Muscle layer of colon (tissue), 2 donors: Measurements from ENCODE around the gene PCTP.
A peak's percentile ranks its signal among the peaks of the same experiment; 100 is the strongest.

Source experiments
- H3K27ac ChIP-seq: one replicate; pipeline ENCODE4 v1.7.0; 2013; ENCODE audit warnings: low read depth, mild to moderate bottlenecking, low read length, moderate library complexity
- H3K27me3 ChIP-seq, 2 donors: one replicate each; pipeline ENCODE4 v1.7.0; 2013; ENCODE audit warnings: low read length in 2 of 2, mild to moderate bottlenecking in 2 of 2; ENCODE audit not compliant: insufficient read depth in 2 of 2, control insufficient read depth in 1 of 2
- H3K36me3 ChIP-seq: one replicate; pipeline ENCODE4 v1.7.0; 2013; ENCODE audit warnings: mild to moderate bottlenecking, low read length; ENCODE audit not compliant: insufficient read depth
- H3K4me1 ChIP-seq: one replicate; pipeline ENCODE4 v1.7.0; 2013; ENCODE audit warnings: mild to moderate bottlenecking, low read length; ENCODE audit not compliant: insufficient read depth
- H3K4me3 ChIP-seq, 2 donors: one replicate each; pipeline ENCODE4 v1.7.0; 2013; ENCODE audit warnings: low read length in 2 of 2, low read depth in 1 of 2, mild to moderate bottlenecking in 1 of 2, moderate library complexity in 1 of 2
- H3K9ac ChIP-seq: one replicate; pipeline ENCODE4 v1.7.0; 2013; ENCODE audit warnings: low read length
- H3K9me3 ChIP-seq: one replicate; pipeline ENCODE4 v1.7.0; 2013; ENCODE audit warnings: mild to moderate bottlenecking, low read length
- donor health status: abdominal sarcoma.
- donor health status: Adenocarcinoma of cecum.

The PCTP gene

GRCh38 chr17:55728833-55729232 is 22.0 kb upstream of the PCTP start:
- H3K27me3 ChIP-seq = no peaks in the 10 kb centered on the region
- no peaks in the 10 kb centered on the region for H3K9me3 ChIP-seq
- no peak overlapping the region for H3K27ac ChIP-seq
- peaks cover 55% of the 10 kb centered on the region for H3K4me1 ChIP-seq
- no peak overlapping the region for H3K9ac ChIP-seq
- H3K36me3 ChIP-seq = no peaks in the 10 kb centered on the region
- H3K4me3 ChIP-seq = peak overlapping the region in 1 of 2 donors; percentile 1

GRCh38 chr17:55729484-55729883 is 21.4 kb upstream of the PCTP start:
- no peaks in the 10 kb centered on the region for H3K27me3 ChIP-seq
- H3K9me3 ChIP-seq = no peaks in the 10 kb centered on the region
- no peak overlapping the region for H3K9ac ChIP-seq
- H3K27ac ChIP-seq = no peak overlapping the region
- H3K36me3 ChIP-seq = no peaks in the 10 kb centered on the region
- H3K4me3 ChIP-seq = peak overlapping the region in 1 of 2 donors; percentile 1
- peaks cover 53% of the 10 kb centered on the region for H3K4me1 ChIP-seq

DNA sequence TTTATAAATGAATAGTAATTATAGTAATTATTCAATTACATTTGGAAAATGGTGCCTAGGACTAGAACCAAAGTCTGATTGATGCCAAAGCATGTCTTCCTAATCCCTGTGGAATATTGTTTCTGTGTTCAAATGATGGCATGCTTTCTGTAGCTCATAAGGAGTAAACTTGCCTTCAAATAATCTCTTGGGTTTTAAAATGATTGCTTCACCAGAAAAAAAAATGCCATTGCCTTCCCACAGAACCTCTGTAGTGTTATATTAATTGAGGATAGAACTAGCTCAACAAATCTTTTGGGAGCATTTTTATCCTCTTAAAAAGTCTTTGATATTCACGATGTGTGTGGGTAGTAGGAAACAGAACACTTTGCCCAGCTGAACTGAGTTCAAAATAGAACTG is 20.5 kb upstream of the PCTP start:
- Histone ChIP-seq H3K9ac (no peak overlapping the region), H3K4me1 (peaks cover 53% of the 10 kb centered on the region), H3K36me3 (no peaks in the 10 kb centered on the region), H3K27me3 (no peaks in the 10 kb centered on the region), H3K9me3 (no peaks in the 10 kb centered on the region), H3K4me3 (no peak overlapping the region), H3K27ac (no peak overlapping the region)

GRCh38 chr17:55730808-55731207 is 20.0 kb upstream of the PCTP start:
- peak overlapping the region; percentile 62 for H3K27ac ChIP-seq
- H3K9ac ChIP-seq = no peak overlapping the region
- H3K36me3 ChIP-seq = no peaks in the 10 kb centered on the region
- H3K4me1 ChIP-seq = peaks cover 53% of the 10 kb centered on the region
- H3K27me3 ChIP-seq = no peaks in the 10 kb centered on the region
- H3K4me3 ChIP-seq = no peak overlapping the region
- no peaks in the 10 kb centered on the region for H3K9me3 ChIP-seq

DNA sequence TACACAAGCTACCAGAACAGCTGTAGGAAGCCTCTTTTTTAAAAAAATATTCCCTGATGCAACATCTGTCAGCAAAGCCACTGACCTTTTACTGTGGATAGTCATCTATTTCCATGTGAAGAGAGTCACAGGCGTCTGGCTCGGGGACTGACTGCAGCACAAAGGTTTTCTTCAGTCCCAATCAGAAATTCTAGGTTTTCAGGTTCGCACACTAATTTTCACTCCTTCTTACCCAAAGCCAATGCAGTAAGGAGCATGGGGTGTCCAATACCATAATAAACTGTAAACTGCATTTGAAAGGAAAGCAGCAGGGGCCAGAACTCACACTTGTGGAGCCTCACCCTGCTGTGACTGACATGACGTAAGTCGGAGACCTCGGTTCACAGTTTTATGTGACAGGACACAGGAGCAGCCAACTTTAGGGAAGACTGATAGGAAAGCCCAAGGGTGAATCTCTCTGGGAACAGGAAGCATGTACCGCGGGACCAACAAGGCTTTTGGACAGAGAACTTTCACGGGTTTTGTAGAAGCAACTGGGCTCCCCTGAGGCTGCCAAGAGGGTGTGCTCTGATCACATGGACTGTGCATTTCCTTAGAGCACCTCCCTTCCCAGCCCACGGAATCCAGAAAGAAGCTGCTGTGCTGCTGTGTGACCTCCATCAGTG is 19.1 kb upstream of the PCTP start:
- Histone ChIP-seq H3K27ac (peak overlapping the region; percentile 62), H3K9me3 (no peaks in the 10 kb centered on the region), H3K36me3 (no peaks in the 10 kb centered on the region), H3K4me3 (peak overlapping the region in 1 of 2 donors; percentile 30), H3K9ac (no peak overlapping the region), H3K27me3 (no peaks in the 10 kb centered on the region), H3K4me1 (peaks cover 44% of the 10 kb centered on the region)

DNA sequence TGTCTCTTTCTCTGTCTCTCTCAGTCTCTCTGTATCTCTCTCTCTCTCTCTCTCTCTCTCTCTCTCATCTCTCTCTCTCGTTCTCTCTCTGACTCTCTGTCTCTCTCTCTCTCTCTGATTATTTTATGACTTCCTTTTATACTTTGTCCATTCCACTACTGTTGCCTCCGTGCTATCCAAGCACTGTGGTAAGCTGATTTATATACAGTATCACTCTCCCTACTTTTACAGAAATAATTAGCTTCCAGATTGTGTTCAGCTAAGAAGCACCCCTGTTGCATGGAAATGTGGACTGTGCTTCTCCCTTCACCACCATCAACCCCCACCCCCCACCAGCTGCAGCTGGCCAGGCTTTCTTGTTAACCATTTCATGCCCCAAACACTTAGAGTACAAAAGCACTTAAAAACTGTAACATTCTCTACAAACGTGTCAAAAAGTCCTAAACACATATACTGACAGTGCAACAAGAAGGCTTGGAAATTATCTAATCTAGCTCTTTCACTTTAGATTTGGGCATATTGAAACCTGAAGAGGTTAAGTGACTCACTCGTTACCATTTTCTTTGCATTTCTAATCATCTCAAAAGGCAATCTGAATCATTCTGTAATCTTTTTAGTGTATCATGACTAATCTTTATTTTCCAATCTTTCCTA is 16.6 kb upstream of the PCTP start:
- Histone ChIP-seq H3K4me1 (peaks cover 31% of the 10 kb centered on the region), H3K9ac (no peak overlapping the region), H3K27me3 (no peaks in the 10 kb centered on the region), H3K36me3 (no peaks in the 10 kb centered on the region), H3K4me3 (no peak overlapping the region), H3K27ac (no peak overlapping the region), H3K9me3 (no peaks in the 10 kb centered on the region)

GRCh38 chr17:55735731-55736405 is 15.0 kb upstream of the PCTP start:
- H3K27me3 ChIP-seq = no peaks in the 10 kb centered on the region
- H3K4me1 ChIP-seq = peaks cover 28% of the 10 kb centered on the region
- no peaks in the 10 kb centered on the region for H3K36me3 ChIP-seq
- no peak overlapping the region for H3K4me3 ChIP-seq
- H3K9me3 ChIP-seq = no peaks in the 10 kb centered on the region
- no peak overlapping the region for H3K27ac ChIP-seq
- H3K9ac ChIP-seq = no peak overlapping the region

DNA sequence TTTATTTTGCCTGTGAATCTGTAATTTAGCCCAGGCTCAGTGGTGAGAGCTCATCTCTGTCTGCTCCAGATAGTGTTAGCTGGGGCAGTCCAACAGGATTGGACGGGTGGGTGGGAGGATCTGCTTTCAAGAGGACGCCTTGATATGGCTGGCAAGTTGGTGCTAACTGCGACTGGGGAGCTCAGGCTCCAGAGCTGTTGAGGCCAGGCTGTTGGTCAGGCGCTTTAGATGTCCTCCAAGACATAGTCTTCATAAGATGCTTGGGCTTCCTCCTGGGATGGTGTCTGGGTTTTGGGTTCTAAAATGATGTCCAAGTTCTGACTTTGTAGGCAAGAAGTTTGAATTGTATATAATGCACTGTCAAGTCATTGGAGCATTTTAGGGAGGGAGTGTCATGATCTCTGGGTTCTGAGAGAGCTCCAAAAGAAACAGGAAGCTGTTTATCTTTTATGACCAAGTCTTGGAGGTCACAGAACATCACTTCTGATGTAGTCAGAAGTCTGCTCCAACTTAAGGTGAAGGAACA is 12.8 kb upstream of the PCTP start:
- no peak overlapping the region for H3K9ac ChIP-seq
- no peaks in the 10 kb centered on the region for H3K9me3 ChIP-seq
- no peak overlapping the region for H3K4me3 ChIP-seq
- no peaks in the 10 kb centered on the region for H3K36me3 ChIP-seq
- H3K27me3 ChIP-seq = no peaks in the 10 kb centered on the region
- H3K27ac ChIP-seq = no peak overlapping the region
- peaks cover 7% of the 10 kb centered on the region for H3K4me1 ChIP-seq

GRCh38 chr17:55740511-55741355 is 10.1 kb upstream of the PCTP start:
- no peaks in the 10 kb centered on the region for H3K4me1 ChIP-seq
- no peak overlapping the region for H3K4me3 ChIP-seq
- no peak overlapping the region for H3K9ac ChIP-seq
- no peaks in the 10 kb centered on the region for H3K36me3 ChIP-seq
- no peaks in the 10 kb centered on the region for H3K9me3 ChIP-seq
- H3K27ac ChIP-seq = no peak overlapping the region
- H3K27me3 ChIP-seq = no peaks in the 10 kb centered on the region

- Histone ChIP-seq H3K27ac (no peak overlapping the region), H3K36me3 (no peaks in the 10 kb centered on the region), H3K4me1 (no peaks in the 10 kb centered on the region), H3K9me3 (no peaks in the 10 kb centered on the region), H3K27me3 (no peaks in the 10 kb centered on the region), H3K9ac (no peak overlapping the region), H3K4me3 (no peak overlapping the region)
Observed at GRCh38 chr17:55741356-55741700, 9.5 kb upstream of the PCTP start.
